ENCODE results near the gene ANKS1B. TPM values are rescaled to one million over a fixed set of nuclear protein-coding genes. Genes with fewer than 3 reads are reported as not detected.

Gene ANKS1B
- total RNA-seq, 1 experiment from 2014 or later: 0.54 TPM

GRCh38 chr12:99418379-99418778 lies 566.4 kb downstream of the ANKS1B start:
- no peak for DNase-seq (ENCODE audit: low read depth, low spot score)
- no peak overlapping the region for H2AFZ ChIP-seq (ENCODE audit: low read depth, low read length, poor library complexity, severe bottlenecking)

GRCh38 chr12:99413751-99414150 lies 571.0 kb downstream of the ANKS1B start:
- BruUV-seq (replicated peaks): no TSS peak
- Histone ChIP-seq H3K4me2 (ENCODE audit: low read length) (no peak overlapping the region), H3K9me2 (ENCODE audit: insufficient read depth) (no peaks in the 10 kb centered on the region), H3K79me2 (ENCODE audit: insufficient read depth, low read length) (no peaks in the 10 kb centered on the region), H3K9ac (ENCODE audit: low read length) (no peak overlapping the region), H3K36me3 (ENCODE audit: control insufficient read depth in 1 of 2, insufficient read depth in 2 of 2, low read length in 2 of 2) (no peaks in the 10 kb centered on the region), H3K27me3 (ENCODE audit: insufficient read depth, low read length) (no peaks in the 10 kb centered on the region), H3K4me3 (replicated peaks in 1 of 2; ENCODE audit: low read depth in 1 of 2, low read length in 2 of 2) (no peak overlapping the region), H3K4me1 (ENCODE audit: control insufficient read depth in 1 of 2, insufficient read depth in 2 of 2, low read length in 2 of 2) (no peaks in the 10 kb centered on the region), H4K20me1 (ENCODE audit: insufficient read depth) (no peaks in the 10 kb centered on the region), H3K27ac (ENCODE audit: low read depth, low read length) (no peak overlapping the region), H2AFZ (ENCODE audit: low read depth, low read length, poor library complexity, severe bottlenecking) (no peak overlapping the region), H3K9me3 (ENCODE audit: control insufficient read depth in 1 of 2, insufficient read depth in 1 of 2, low read depth in 1 of 2, low read length in 2 of 2) (no peaks in the 10 kb centered on the region)
- ChIA-PET CTCF (no interaction called here), RAD21 (ENCODE audit: low non-redundant PET in 1 of 2, low total read pairs in 2 of 2, uncharacterized antibody in 2 of 2, unreplicated experiment in 2 of 2) (no interaction called here), POLR2A (no interaction called here)
- no peak for TF ChIP-seq ATF3 (IDR thresholded peaks at IDR 0.05)
- TF ChIP-seq POLR2AphosphoS5 (IDR thresholded peaks at IDR 0.05; ENCODE audit: low read depth, low read length): no peak
- no peak for TF ChIP-seq SP1 (IDR thresholded peaks at IDR 0.05; ENCODE audit: low read depth)
- no peak for TF ChIP-seq RAD21 (IDR thresholded peaks at IDR 0.05; ENCODE audit: low read depth)
- no peak for TF ChIP-seq SIN3A (IDR thresholded peaks at IDR 0.05; ENCODE audit: low read depth)
- TF ChIP-seq ZFX (IDR thresholded peaks at IDR 0.05): no peak
- no peak for TF ChIP-seq YY1 (IDR thresholded peaks at IDR 0.05; ENCODE audit: extremely low read depth, insufficient replicate concordance, low read depth, low read length)
- no peak for TF ChIP-seq ZBTB33 (IDR thresholded peaks at IDR 0.05; ENCODE audit: extremely low read depth, insufficient replicate concordance, low read length)
- TF ChIP-seq MAX (IDR thresholded peaks at IDR 0.05): no peak
- no peak for TF ChIP-seq JUND (IDR thresholded peaks at IDR 0.05)
- TF ChIP-seq EZH2 (IDR thresholded peaks at IDR 0.05): no peak
- TF ChIP-seq FOSL1 (IDR thresholded peaks at IDR 0.05; ENCODE audit: low read depth): no peak
- TF ChIP-seq POLR2A (IDR thresholded peaks at IDR 0.05; ENCODE audit: borderline replicate concordance, extremely low read depth, insufficient read depth, insufficient read length): no peak
- TF ChIP-seq ELF1 (IDR thresholded peaks at IDR 0.05; ENCODE audit: borderline replicate concordance, low read depth): no peak
- no peak for TF ChIP-seq CBX3 (IDR thresholded peaks at IDR 0.05; ENCODE audit: low read depth)
- intact Hi-C loops (cut with micrococcal nuclease): no loop called here
- DNase-seq (ENCODE audit: low read depth, low spot score) (no peak), ATAC-seq (no peak)

More at GRCh38 chr12:99418379-99418778, 566.4 kb downstream of the ANKS1B start:
- Histone ChIP-seq H3K27ac (ENCODE audit: low read depth, low read length) (no peak overlapping the region), H3K9me2 (ENCODE audit: insufficient read depth) (no peaks in the 10 kb centered on the region), H3K4me3 (replicated peaks in 1 of 2; ENCODE audit: low read depth in 1 of 2, low read length in 2 of 2) (no peak overlapping the region), H3K27me3 (ENCODE audit: insufficient read depth, low read length) (0 out of 2 replicates have a peak, but pooled peaks cover 7% of the 10 kb centered on the region), H3K4me1 (ENCODE audit: control insufficient read depth in 1 of 2, insufficient read depth in 2 of 2, low read length in 2 of 2) (no peaks in the 10 kb centered on the region), H4K20me1 (ENCODE audit: insufficient read depth) (no peaks in the 10 kb centered on the region), H3K4me2 (ENCODE audit: low read length) (no peak overlapping the region), H3K9ac (ENCODE audit: low read length) (no peak overlapping the region), H3K79me2 (ENCODE audit: insufficient read depth, low read length) (no peaks in the 10 kb centered on the region), H3K36me3 (ENCODE audit: control insufficient read depth in 1 of 2, insufficient read depth in 2 of 2, low read length in 2 of 2) (no peaks in the 10 kb centered on the region), H3K9me3 (ENCODE audit: control insufficient read depth in 1 of 2, insufficient read depth in 1 of 2, low read depth in 1 of 2, low read length in 2 of 2) (no peaks in the 10 kb centered on the region)
- ChIA-PET RAD21 (ENCODE audit: low non-redundant PET in 1 of 2, low total read pairs in 2 of 2, uncharacterized antibody in 2 of 2, unreplicated experiment in 2 of 2) (no interaction called here), CTCF (no interaction called here), POLR2A (no interaction called here)
- no TSS peak for BruUV-seq (replicated peaks)
- intact Hi-C loops (cut with micrococcal nuclease): no loop called here
- ATAC-seq: no peak
- TF ChIP-seq JUND (IDR thresholded peaks at IDR 0.05): no peak
- TF ChIP-seq SRF (IDR thresholded peaks at IDR 0.05; ENCODE audit: low read depth): no peak

All from HCT116 (cell line).